A673 (cell line): ENCODE data around the gene FAM240B.

ENCODE experiments used
- EZH2 ChIP-seq: fragments of 200-600 bp; sonication (generic); IDR thresholded peaks from 2 replicates; pipeline ENCODE4 v1.6.1; 2017; ENCODE audit warnings: borderline replicate concordance, low read depth, mild to moderate bottlenecking, mixed read lengths, antibody characterized with exemption, low read length; ENCODE audit not compliant: poor library complexity, severe bottlenecking
- TF ChIP-seq, protein P1 (sequence below): fragments of 300-800, 200-600 bp; sonication (generic); conservative IDR thresholded peaks from 2 replicates; pipeline ENCODE4 v1.5.1; 2017; ENCODE audit warnings: low read depth, mild to moderate bottlenecking, antibody characterized with exemption, low read length, moderate library complexity, mixed read lengths

DNA sequence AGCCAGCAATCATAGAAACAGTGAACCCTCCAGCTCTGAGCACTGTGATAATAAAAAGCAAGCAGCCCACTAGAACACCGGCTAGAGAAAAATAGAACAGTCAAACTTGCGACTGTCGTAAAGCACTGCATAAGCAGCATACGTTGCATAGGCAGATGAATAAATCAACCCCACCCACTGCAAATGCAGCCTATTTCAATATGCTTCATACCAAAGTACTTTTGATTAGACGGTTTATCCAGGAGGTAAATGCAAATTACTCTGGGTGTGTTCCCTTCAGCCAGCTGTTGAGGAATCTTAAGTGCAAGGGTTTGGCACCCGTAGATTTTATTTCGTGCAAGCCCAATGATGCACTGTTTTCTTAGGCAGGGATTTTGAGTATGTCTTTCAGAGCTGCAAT, 67.4 kb downstream of the FAM240B start:
- TF ChIP-seq, protein P1, sequence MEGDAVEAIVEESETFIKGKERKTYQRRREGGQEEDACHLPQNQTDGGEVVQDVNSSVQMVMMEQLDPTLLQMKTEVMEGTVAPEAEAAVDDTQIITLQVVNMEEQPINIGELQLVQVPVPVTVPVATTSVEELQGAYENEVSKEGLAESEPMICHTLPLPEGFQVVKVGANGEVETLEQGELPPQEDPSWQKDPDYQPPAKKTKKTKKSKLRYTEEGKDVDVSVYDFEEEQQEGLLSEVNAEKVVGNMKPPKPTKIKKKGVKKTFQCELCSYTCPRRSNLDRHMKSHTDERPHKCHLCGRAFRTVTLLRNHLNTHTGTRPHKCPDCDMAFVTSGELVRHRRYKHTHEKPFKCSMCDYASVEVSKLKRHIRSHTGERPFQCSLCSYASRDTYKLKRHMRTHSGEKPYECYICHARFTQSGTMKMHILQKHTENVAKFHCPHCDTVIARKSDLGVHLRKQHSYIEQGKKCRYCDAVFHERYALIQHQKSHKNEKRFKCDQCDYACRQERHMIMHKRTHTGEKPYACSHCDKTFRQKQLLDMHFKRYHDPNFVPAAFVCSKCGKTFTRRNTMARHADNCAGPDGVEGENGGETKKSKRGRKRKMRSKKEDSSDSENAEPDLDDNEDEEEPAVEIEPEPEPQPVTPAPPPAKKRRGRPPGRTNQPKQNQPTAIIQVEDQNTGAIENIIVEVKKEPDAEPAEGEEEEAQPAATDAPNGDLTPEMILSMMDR: no peak
- TF ChIP-seq EZH2: no peak
